ENCODE data around the gene MUC6. TPM values are rescaled to one million over a fixed set of nuclear protein-coding genes. Genes with fewer than 3 reads are reported as not detected.

MUC6 gene
- total RNA-seq, 4 donors from 2014 or later, result 0.43 to 3.5 TPM; not detected in 2

GRCh38 chr11:1055990-1056771 lies 19.7 kb upstream of the MUC6 start:
- H3K4me3 ChIP-seq, result no peak overlapping the region
- no peaks in the 10 kb centered on the region for H3K4me1 ChIP-seq
- H3K36me3 ChIP-seq, result no peaks in the 10 kb centered on the region
- intact Hi-C loops (cut with DNase I; ENCODE audit: low total_unique reads), result no loop called here
- no peak for DNase-seq
- H3K27me3 ChIP-seq, result peaks cover 0 to 9% of the 10 kb centered on the region in 2 donors
- no peak for TF ChIP-seq CTCF (IDR thresholded peaks at IDR 0.05)
- no peak for TF ChIP-seq POLR2A (IDR thresholded peaks at IDR 0.05)
- no peaks in the 10 kb centered on the region for H3K9me3 ChIP-seq
- no peak overlapping the region for H3K27ac ChIP-seq

- TF ChIP-seq CTCF (IDR thresholded peaks at IDR 0.05), result no peak
- no peak for TF ChIP-seq POLR2A (IDR thresholded peaks at IDR 0.05)
- Histone ChIP-seq H3K36me3 (no peaks in the 10 kb centered on the region), H3K9me3 (no peaks in the 10 kb centered on the region), H3K27ac (no peak overlapping the region), H3K4me3 (no peak overlapping the region), H3K27me3 (peaks cover 0 to 9% of the 10 kb centered on the region in 2 donors), H3K4me1 (no peaks in the 10 kb centered on the region)
- peak in 1 of 2 donors; percentile 4 for DNase-seq
- intact Hi-C loops (cut with DNase I; ENCODE audit: low total_unique reads), result no loop called here
Observed at GRCh38 chr11:1055109-1055703, 18.7 kb upstream of the MUC6 start.

- DNase-seq, result peak in 1 of 2 donors; percentile 9
- intact Hi-C loops (cut with DNase I; ENCODE audit: low total_unique reads), result no loop called here
- no peak overlapping the region for H3K4me3 ChIP-seq
- no peaks in the 10 kb centered on the region for H3K9me3 ChIP-seq
- H3K4me1 ChIP-seq, result no peaks in the 10 kb centered on the region
- H3K27ac ChIP-seq, result no peak overlapping the region
- TF ChIP-seq CTCF (IDR thresholded peaks at IDR 0.05), result no peak
- TF ChIP-seq POLR2A (IDR thresholded peaks at IDR 0.05), result no peak
- H3K36me3 ChIP-seq, result no peaks in the 10 kb centered on the region
- peaks cover 0 to 9% of the 10 kb centered on the region in 2 donors for H3K27me3 ChIP-seq
Observed at GRCh38 chr11:1054143-1055108, 17.9 kb upstream of the MUC6 start.

GRCh38 chr11:1053121-1053901 lies 16.8 kb upstream of the MUC6 start:
- H3K9me3 ChIP-seq, result no peaks in the 10 kb centered on the region
- H3K36me3 ChIP-seq, result no peaks in the 10 kb centered on the region
- H3K4me3 ChIP-seq, result no peak overlapping the region
- DNase-seq, result no peak
- no peak overlapping the region for H3K27ac ChIP-seq
- intact Hi-C loops (cut with DNase I; ENCODE audit: low total_unique reads), result no loop called here
- peaks cover 0 to 9% of the 10 kb centered on the region in 2 donors for H3K27me3 ChIP-seq
- no peaks in the 10 kb centered on the region for H3K4me1 ChIP-seq
- no peak for TF ChIP-seq POLR2A (IDR thresholded peaks at IDR 0.05)

All from uterus (tissue), 4 donors.